WI38 (cell line): Measurements from ENCODE around the gene NFIA.

Source experiments
- H3K4me3 ChIP-seq: 2 replicates; pipeline ENCODE4 v1.5.1; 2011; ENCODE audit warnings: low read depth, mild to moderate bottlenecking, control low read depth, low read length
- CTCF ChIP-seq: IDR thresholded peaks from 2 replicates; pipeline ENCODE4 v1.5.1; 2012; ENCODE audit warnings: low read depth, mild to moderate bottlenecking, control low read depth, low read length

The NFIA gene

GRCh38 chr1:61093525-61094137 is 11.3 kb downstream of the NFIA start:
- no peak for TF ChIP-seq CTCF
- H3K4me3 ChIP-seq = no peak overlapping the region

GRCh38 chr1:61094677-61095469 is 12.5 kb downstream of the NFIA start:
- H3K4me3 ChIP-seq = no peak overlapping the region
- no peak for TF ChIP-seq CTCF

GRCh38 chr1:61095470-61095812 is 13.1 kb downstream of the NFIA start:
- TF ChIP-seq CTCF = no peak
- H3K4me3 ChIP-seq = no peak overlapping the region

- no peak for TF ChIP-seq CTCF
- no peak overlapping the region for H3K4me3 ChIP-seq
Measured at GRCh38 chr1:61097317-61097716, 15.0 kb downstream of the NFIA start.

GRCh38 chr1:61097722-61098121 is 15.4 kb downstream of the NFIA start:
- TF ChIP-seq CTCF = no peak
- H3K4me3 ChIP-seq = no peak overlapping the region

- no peak for TF ChIP-seq CTCF
- H3K4me3 ChIP-seq = no peak overlapping the region
Measured at GRCh38 chr1:61098333-61098732, 16.0 kb downstream of the NFIA start.

GRCh38 chr1:61098906-61099437 is 16.6 kb downstream of the NFIA start:
- no peak for TF ChIP-seq CTCF
- H3K4me3 ChIP-seq = no peak overlapping the region
